OCI-LY3 (cell line): Measurements from ENCODE around the gene BRD1.

Experiments used
- CTCF ChIP-seq: fragments of 200-600, 300-600 bp; sonication (generic); IDR thresholded peaks from 2 replicates; pipeline ENCODE4 v1.5.1; 2014; ENCODE audit warnings: antibody characterized with exemption, low read length, low read depth
- EZH2phosphoT487 ChIP-seq: fragments of 200-600 bp; shearing (Covaris generic); IDR thresholded peaks from 2 replicates; pipeline ENCODE4 v1.6.1; 2018; ENCODE audit warnings: antibody characterized with exemption, mixed run types, low read depth

- no peak for TF ChIP-seq CTCF
- TF ChIP-seq EZH2phosphoT487, result no peak
These were observed 61.7 kb downstream of the BRD1 start for GRCh38 chr22:49765951-49766350.
